ENCODE measurements around the gene PLD5.
A peak's percentile ranks its signal among the peaks of the same experiment; 100 is the strongest.
"Not testable (repeated sequence)": the region's sequence is repeated elsewhere in the genome, so short reads cannot be mapped to it uniquely, and the experiment has no call there.

PLD5 gene

GRCh38 chr1:242205622-242206489 is 318.6 kb downstream of the PLD5 start:
- no peak for DNase-seq

- DNase-seq, result no peak
Observed at GRCh38 chr1:242203262-242203661, 321.2 kb downstream of the PLD5 start.

GRCh38 chr1:242201090-242201489 is 323.4 kb downstream of the PLD5 start:
- DNase-seq, result no peak

GRCh38 chr1:242199776-242200458 is 324.6 kb downstream of the PLD5 start:
- no peak for DNase-seq

GRCh38 chr1:242197907-242198820 is 326.3 kb downstream of the PLD5 start:
- DNase-seq, result no peak

- no peak for DNase-seq
Observed at GRCh38 chr1:242196914-242197313, 327.6 kb downstream of the PLD5 start.

- no peak for DNase-seq
Observed at GRCh38 chr1:242196101-242196500, 328.4 kb downstream of the PLD5 start.

- no peak for DNase-seq
Observed at GRCh38 chr1:242189591-242189990, 334.9 kb downstream of the PLD5 start.

GRCh38 chr1:242187816-242188215 is 336.7 kb downstream of the PLD5 start:
- DNase-seq, result no peak

GRCh38 chr1:242187171-242187570 is 337.3 kb downstream of the PLD5 start:
- DNase-seq, result no peak

- DNase-seq, result no peak
Observed at GRCh38 chr1:242185731-242186130, 338.8 kb downstream of the PLD5 start.

- no peak for DNase-seq
Observed at GRCh38 chr1:242184955-242185354, 339.5 kb downstream of the PLD5 start.

- not testable (repeated sequence) for DNase-seq
Observed at GRCh38 chr1:242179767-242180166, 344.7 kb downstream of the PLD5 start.

GRCh38 chr1:242178924-242179708 is 345.4 kb downstream of the PLD5 start:
- no peak for DNase-seq

GRCh38 chr1:242178436-242178835 is 346.1 kb downstream of the PLD5 start:
- no peak for DNase-seq

GRCh38 chr1:242162140-242162539 is 362.4 kb downstream of the PLD5 start:
- DNase-seq, result no peak

GRCh38 chr1:242147096-242147976 is 377.2 kb downstream of the PLD5 start:
- peak; percentile 64 for DNase-seq

GRCh38 chr1:242146652-242147051 is 377.8 kb downstream of the PLD5 start:
- DNase-seq, result no peak

GRCh38 chr1:242140836-242141235 is 383.7 kb downstream of the PLD5 start:
- DNase-seq, result no peak

- DNase-seq, result no peak
Observed at GRCh38 chr1:242139986-242140385, 384.5 kb downstream of the PLD5 start.

- DNase-seq, result no peak
Observed at GRCh38 chr1:242139442-242139841, 385.1 kb downstream of the PLD5 start.
